Measurements from ENCODE around the gene PAX2. TPM values are rescaled to one million over a fixed set of nuclear protein-coding genes. Genes with fewer than 3 reads are reported as not detected.
A peak's percentile ranks its signal among the peaks of the same experiment; 100 is the strongest.

Gene PAX2
- total RNA-seq, 1 donor from 2014 or later = 4.4 TPM

DNA sequence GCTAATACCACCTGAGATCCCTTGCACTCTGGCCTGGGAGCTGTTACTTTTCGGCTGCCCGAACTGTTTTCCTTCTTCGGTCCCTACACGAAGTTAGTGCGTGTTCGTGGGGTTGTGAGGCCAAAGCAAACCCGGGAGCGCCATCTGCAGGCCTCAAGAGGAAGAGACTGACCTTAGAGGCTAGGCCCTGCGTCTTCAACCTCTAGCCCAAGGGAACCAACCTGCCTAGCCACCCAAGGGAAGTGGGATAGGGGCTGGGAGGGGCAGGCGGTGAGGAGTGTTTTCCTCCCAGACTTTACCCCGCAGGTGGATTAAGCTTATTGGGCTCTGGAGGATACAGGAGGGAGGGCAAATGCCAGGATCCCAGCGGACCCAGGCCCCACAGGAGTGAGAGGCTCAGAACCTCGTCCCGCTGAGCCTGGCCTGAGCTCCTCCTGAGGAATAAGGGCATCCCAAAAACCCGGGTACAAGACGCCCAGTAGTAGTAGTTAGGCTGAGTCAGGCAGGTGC is 1.7 kb upstream of the PAX2 start:
- Mint-ChIP-seq H3K36me3 (no peaks in the 10 kb centered on the region), H3K4me3 (peak overlapping the region; percentile 81), H3K27me3 (peaks cover 94% of the 10 kb centered on the region), H3K4me1 (ENCODE audit: unreplicated experiment) (peaks cover 30% of the 10 kb centered on the region), H3K27ac (peak overlapping the region; percentile 29), H3K9me3 (no peaks in the 10 kb centered on the region)
- DNase-seq (ENCODE audit: extremely low spot score, unreplicated experiment) = no peak
- TF ChIP-seq, protein P1, sequence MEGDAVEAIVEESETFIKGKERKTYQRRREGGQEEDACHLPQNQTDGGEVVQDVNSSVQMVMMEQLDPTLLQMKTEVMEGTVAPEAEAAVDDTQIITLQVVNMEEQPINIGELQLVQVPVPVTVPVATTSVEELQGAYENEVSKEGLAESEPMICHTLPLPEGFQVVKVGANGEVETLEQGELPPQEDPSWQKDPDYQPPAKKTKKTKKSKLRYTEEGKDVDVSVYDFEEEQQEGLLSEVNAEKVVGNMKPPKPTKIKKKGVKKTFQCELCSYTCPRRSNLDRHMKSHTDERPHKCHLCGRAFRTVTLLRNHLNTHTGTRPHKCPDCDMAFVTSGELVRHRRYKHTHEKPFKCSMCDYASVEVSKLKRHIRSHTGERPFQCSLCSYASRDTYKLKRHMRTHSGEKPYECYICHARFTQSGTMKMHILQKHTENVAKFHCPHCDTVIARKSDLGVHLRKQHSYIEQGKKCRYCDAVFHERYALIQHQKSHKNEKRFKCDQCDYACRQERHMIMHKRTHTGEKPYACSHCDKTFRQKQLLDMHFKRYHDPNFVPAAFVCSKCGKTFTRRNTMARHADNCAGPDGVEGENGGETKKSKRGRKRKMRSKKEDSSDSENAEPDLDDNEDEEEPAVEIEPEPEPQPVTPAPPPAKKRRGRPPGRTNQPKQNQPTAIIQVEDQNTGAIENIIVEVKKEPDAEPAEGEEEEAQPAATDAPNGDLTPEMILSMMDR (conservative IDR thresholded peaks at IDR 0.05) = peak; percentile 78

DNA sequence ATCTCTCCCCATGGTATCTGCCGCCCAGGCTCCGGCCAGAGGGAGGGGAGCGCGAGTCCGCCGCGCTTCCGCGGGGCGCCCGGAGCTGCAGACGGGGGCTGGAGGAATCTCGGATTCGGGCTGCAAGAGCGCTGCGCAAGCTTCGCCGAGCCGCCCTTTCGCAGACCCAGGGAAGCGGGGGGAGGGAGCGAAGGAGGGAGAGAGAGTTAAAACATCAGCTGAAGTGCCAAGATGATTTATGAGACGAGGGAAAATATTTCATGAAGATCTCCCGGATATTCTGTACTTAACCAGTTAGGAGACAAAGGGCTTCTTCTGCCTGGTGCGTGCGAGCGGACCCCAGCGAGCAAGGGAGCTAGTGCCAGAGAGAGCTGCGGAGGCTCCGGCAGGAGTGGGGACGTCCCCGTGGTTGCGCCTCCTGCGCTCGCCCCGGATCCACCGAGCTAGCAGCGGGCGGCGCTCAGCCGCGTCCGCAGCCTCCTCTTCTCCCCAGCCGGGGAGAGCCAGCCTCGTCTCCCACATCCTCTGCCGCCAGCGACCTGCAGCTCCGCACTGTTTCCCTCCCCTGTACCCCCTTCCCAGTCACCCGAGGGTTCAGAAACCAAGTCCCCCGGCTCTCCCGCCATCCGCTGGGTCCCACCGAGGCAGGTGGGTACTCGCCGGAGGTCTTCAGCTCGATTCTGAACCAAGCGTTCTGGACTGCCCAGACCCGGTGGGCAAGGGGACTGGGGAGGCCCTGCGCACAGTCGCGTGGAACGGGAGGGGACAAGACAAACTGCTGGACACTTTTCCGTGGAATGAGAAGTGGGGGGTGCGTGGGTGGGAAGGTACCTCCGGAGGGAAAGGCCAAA is 1.0 kb upstream of the PAX2 start:
- no peaks in the 10 kb centered on the region for H3K36me3 Mint-ChIP-seq
- no peak overlapping the region for H3K27ac Mint-ChIP-seq
- TF ChIP-seq, protein P1 (conservative IDR thresholded peaks at IDR 0.05) = no peak
- DNase-seq (ENCODE audit: extremely low spot score, unreplicated experiment) = no peak
- H3K9me3 Mint-ChIP-seq = no peaks in the 10 kb centered on the region
- peaks cover 36% of the 10 kb centered on the region for H3K4me1 Mint-ChIP-seq (ENCODE audit: unreplicated experiment)
- H3K27me3 Mint-ChIP-seq = peaks cover 94% of the 10 kb centered on the region
- H3K4me3 Mint-ChIP-seq = peak overlapping the region; percentile 81

DNA sequence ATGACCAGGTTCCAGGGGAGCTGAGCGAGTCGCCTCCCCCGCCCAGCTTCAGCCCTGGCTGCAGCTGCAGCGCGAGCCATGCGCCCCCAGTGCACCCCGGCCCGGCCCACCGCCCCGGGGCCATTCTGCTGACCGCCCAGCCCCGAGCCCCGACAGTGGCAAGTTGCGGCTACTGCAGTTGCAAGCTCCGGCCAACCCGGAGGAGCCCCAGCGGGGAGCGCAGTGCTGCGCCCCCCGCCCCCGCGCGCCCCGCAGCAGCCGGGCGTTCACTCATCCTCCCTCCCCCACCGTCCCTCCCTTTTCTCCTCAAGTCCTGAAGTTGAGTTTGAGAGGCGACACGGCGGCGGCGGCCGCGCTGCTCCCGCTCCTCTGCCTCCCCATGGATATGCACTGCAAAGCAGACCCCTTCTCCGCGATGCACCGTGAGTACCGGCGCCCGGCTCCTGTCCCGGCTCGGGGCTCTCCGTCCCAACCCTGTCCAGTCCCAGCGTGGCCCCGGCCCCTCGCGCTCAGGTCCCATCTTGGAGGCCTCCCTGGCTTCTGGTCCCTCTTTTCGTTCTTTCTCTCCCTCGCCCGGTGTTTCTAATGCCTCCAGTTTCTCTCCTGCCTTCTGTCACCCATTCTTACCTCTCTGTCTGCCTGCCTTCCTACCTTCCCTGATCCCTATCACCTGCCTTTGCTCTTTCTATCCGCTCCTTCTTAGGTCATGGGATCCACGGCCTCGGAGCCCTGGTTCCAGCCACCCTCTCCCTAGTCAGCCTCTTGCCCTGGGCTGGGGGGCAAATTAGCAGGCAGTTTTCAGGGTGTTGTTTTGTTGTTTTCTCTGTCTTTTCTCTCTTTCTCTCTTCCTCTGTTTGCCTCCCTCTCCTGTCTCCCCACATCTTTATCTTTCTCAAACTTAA is 751 bp downstream of the PAX2 start:
- Mint-ChIP-seq H3K4me3 (peak overlapping the region; percentile 90), H3K27me3 (peaks cover 94% of the 10 kb centered on the region), H3K9me3 (no peaks in the 10 kb centered on the region), H3K4me1 (ENCODE audit: unreplicated experiment) (peaks cover 36% of the 10 kb centered on the region), H3K36me3 (no peaks in the 10 kb centered on the region), H3K27ac (peak overlapping the region; percentile 34)
- TF ChIP-seq, protein P1 (conservative IDR thresholded peaks at IDR 0.05) = no peak
- DNase-seq (ENCODE audit: extremely low spot score, unreplicated experiment) = no peak

DNA sequence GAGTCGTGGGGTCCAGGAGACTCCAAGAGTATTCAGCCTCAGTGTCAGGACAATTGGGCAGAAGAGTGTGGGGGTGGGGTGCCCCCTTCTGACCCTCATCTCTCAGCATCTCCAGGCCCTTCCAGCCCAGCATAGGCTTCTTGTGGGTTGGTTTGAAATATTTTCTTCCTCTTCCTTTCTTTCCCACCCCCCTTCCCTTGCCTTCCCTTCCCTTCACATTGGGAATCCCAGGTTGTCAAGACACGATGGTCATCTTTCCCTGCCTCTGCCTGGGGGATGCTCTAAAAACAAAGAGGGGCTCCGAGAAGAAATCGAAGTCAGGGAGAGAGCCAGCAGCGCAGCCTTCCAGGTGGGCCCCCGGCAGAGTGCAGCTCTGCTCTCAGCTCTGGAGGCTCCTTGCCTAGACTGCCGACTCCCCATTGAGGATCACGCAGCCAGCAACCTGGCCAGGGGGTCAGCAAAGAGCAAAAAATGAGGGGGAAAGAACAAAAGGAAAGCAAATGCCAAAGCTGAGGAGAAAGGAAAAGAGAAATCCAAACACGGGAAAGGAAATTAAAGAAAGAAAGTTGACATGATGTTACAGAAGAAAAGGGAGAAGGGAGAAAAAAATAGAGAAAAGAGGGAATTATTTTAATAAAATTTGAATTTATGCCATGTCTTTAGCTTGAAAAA is 1.5 kb downstream of the PAX2 start:
- no peaks in the 10 kb centered on the region for H3K9me3 Mint-ChIP-seq
- peak overlapping the region; percentile 34 for H3K27ac Mint-ChIP-seq
- DNase-seq (ENCODE audit: extremely low spot score, unreplicated experiment) = no peak
- TF ChIP-seq, protein P1 (conservative IDR thresholded peaks at IDR 0.05) = no peak
- peaks cover 94% of the 10 kb centered on the region for H3K27me3 Mint-ChIP-seq
- no peaks in the 10 kb centered on the region for H3K36me3 Mint-ChIP-seq
- H3K4me1 Mint-ChIP-seq (ENCODE audit: unreplicated experiment) = peaks cover 30% of the 10 kb centered on the region
- H3K4me3 Mint-ChIP-seq = peak overlapping the region; percentile 90
